Vagina (tissue), 2 donors: ENCODE measurements around the gene TRIM13. TPM values are rescaled to one million over a fixed set of nuclear protein-coding genes. Genes with fewer than 3 reads are reported as not detected.
"Not testable (repeated sequence)": the region's sequence is repeated elsewhere in the genome, so short reads cannot be mapped to it uniquely, and the experiment has no call there.

Experiments used
- DNase-seq, 2 donors: peaks; one replicate each; pipeline ENCODE4 v3.0.0-alpha.2; 2017; ENCODE audit errors: extremely low spot score in 2 of 2
- H3K27ac ChIP-seq: fragments of 200-600 bp; sonication (generic); one replicate; pipeline ENCODE4 v1.5.1; 2019
- H3K27me3 ChIP-seq: fragments of 200-600 bp; sonication (generic); one replicate; pipeline ENCODE4 v1.5.1; 2019
- H3K36me3 ChIP-seq, 2 donors: fragments of 200-600 bp; sonication (generic); one replicate each; pipeline ENCODE4 v1.5.1; 2017 to 2019
- H3K4me1 ChIP-seq: fragments of 200-600 bp; sonication (generic); one replicate; pipeline ENCODE4 v1.5.1; 2019
- H3K4me3 ChIP-seq, 2 donors: fragments of 200-600 bp; sonication (generic); 1 replicate in 1 of 2; 2 replicates in 1 of 2; pipeline ENCODE4 v1.5.1; 2016 to 2019
- H3K9me3 ChIP-seq: fragments of 200-600 bp; sonication (generic); one replicate; pipeline ENCODE4 v1.5.1; 2019
- POLR2A ChIP-seq, 2 donors: fragments of 450-650 bp; IDR thresholded peaks; one replicate each; pipeline ENCODE4 v1.6.1; 2017; ENCODE audit warnings: antibody characterized with exemption in 2 of 2, mild to moderate bottlenecking in 2 of 2, moderate library complexity in 2 of 2
- POLR2AphosphoS5 ChIP-seq, 2 donors: sonication (generic); formaldehyde crosslinking; IDR thresholded peaks; one replicate each; pipeline ENCODE4 v1.9.0; 2017; ENCODE audit warnings: antibody characterized with exemption in 2 of 2, mild to moderate bottlenecking in 2 of 2, low read depth in 1 of 2; ENCODE audit not compliant: insufficient read depth in 1 of 2
- intact Hi-C: fragments of 100-400 bp; cut with DNase I; formaldehyde crosslinking; loops from one replicate; pipeline ENCODE4 v1.15.1; 2023
- total RNA-seq: library from RNA; depleted of rRNA; stranded (reverse); fragments of >200 nt; gene quantifications from one replicate; pipeline ENCODE4 v1.2.3, GENCODE V29; 2016
- TF ChIP-seq, protein P1 (sequence below), 3 experiments: fragments of 450-650 bp in 2 of 3; fragments of 200-600 bp in 1 of 3; sonication (generic) in 1 of 3; IDR thresholded peaks; one replicate each; pipeline ENCODE4 v1.5.1; 2017 to 2019; ENCODE audit warnings: antibody characterized with exemption in 3 of 3, mild to moderate bottlenecking in 2 of 3, moderate library complexity in 2 of 3

The TRIM13 gene, protein sequence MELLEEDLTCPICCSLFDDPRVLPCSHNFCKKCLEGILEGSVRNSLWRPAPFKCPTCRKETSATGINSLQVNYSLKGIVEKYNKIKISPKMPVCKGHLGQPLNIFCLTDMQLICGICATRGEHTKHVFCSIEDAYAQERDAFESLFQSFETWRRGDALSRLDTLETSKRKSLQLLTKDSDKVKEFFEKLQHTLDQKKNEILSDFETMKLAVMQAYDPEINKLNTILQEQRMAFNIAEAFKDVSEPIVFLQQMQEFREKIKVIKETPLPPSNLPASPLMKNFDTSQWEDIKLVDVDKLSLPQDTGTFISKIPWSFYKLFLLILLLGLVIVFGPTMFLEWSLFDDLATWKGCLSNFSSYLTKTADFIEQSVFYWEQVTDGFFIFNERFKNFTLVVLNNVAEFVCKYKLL
- total RNA-seq: 12.3 TPM

GRCh38 chr13:49996951-49997895, at the start of gene TRIM13:
TRIM13 (plus strand) TSS chr13:49997042; CDS start chr13:50011941, 14,899 bp downstream.
- Histone ChIP-seq H3K9me3 (no peaks in the 10 kb centered on the region), H3K4me3 (peak within 1 kb of the TSS; percentile 65 to 88), H3K27ac (peak within 1 kb of the TSS; percentile 92), H3K4me1 (peaks cover 47% of the 10 kb centered on the region), H3K36me3 (peaks cover 0 to 6% of the 10 kb centered on the region in 2 donors), H3K27me3 (no peaks in the 10 kb centered on the region)
- TF ChIP-seq, protein P1, sequence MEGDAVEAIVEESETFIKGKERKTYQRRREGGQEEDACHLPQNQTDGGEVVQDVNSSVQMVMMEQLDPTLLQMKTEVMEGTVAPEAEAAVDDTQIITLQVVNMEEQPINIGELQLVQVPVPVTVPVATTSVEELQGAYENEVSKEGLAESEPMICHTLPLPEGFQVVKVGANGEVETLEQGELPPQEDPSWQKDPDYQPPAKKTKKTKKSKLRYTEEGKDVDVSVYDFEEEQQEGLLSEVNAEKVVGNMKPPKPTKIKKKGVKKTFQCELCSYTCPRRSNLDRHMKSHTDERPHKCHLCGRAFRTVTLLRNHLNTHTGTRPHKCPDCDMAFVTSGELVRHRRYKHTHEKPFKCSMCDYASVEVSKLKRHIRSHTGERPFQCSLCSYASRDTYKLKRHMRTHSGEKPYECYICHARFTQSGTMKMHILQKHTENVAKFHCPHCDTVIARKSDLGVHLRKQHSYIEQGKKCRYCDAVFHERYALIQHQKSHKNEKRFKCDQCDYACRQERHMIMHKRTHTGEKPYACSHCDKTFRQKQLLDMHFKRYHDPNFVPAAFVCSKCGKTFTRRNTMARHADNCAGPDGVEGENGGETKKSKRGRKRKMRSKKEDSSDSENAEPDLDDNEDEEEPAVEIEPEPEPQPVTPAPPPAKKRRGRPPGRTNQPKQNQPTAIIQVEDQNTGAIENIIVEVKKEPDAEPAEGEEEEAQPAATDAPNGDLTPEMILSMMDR (IDR thresholded peaks at IDR 0.05): peak in 2 of 3 experiments; percentile 51 to 69
- TF ChIP-seq POLR2A (IDR thresholded peaks at IDR 0.05) (peak in 1 of 2 donors; percentile 71), POLR2AphosphoS5 (IDR thresholded peaks at IDR 0.05; ENCODE audit: insufficient read depth in 1 of 2, low read depth in 1 of 2) (peak; percentile 68 to 87)
- peak in 1 of 2 donors; percentile 96 for DNase-seq
- intact Hi-C loops: loop anchor here (2.0 kb wide), 1 partner anchor 128 kb away; no protein-coding TSS in a partner anchor

DNA sequence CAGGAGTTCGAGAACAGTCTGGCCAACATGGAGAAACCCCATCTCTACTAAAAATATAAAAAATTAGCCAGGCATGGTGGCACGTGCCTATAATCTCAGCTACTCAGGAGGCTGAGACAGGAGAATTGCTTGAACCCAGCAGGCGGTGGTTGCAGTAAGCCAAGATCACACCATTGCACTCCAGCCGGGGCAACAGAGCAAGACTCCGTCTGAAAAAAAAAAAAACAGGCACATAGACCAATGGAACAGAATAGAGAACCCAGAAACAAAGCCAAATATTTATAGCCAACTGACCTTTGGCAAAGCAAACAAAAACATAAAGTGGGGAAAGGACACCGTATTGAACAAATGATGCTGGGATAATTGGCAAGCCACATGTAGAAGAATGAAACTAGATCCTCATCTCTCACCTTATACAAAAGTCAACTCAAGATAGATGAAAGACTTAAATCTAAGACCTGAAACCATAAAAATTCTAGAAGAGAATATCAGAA, 48.0 kb upstream of the TRIM13 start:
- H3K4me1 ChIP-seq, DNase-seq: not testable (repeated sequence)

DNA sequence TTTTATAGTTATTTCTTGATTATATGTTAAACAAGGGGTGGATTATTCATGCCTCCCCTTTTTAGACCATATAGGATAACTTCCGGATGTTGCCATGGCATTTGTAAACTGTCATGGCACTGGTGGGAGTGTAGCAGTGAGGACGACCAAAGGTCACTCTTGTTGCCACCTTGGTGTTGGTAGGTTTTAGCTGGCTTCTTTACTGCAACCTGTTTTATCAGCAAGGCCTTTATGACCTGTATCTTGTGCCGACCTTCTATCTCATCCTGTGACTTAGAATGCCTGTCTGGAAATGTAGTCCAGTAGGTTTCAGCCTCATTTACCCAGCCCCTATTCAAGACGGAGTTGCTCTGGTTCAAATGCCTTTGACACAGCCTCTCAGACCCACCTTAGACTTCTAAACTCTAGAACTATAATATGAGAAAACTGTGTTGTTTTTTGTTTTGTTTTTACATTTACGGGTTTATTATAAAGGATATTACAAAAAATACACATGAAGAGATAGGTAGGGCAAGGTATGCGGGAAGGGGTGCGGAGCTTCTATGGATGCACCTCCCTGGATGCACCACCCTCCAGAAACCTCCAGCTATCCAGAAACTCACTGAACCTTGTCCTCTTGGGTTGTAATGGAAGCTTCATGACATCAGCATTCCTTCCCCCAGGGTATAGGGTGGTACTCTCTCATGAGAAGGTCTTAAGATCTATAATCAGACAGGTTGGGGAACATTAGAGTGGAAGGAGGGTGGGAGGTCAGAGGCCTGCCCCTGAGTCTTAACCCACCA, 44.9 kb upstream of the TRIM13 start:
- TF ChIP-seq POLR2A (IDR thresholded peaks at IDR 0.05): no peak
- TF ChIP-seq, protein P1 (IDR thresholded peaks at IDR 0.05): no peak
- TF ChIP-seq POLR2AphosphoS5 (IDR thresholded peaks at IDR 0.05; ENCODE audit: insufficient read depth in 1 of 2, low read depth in 1 of 2): no peak
- Histone ChIP-seq H3K9me3 (no peaks in the 10 kb centered on the region), H3K27ac (no peak overlapping the region), H3K36me3 (no peaks in the 10 kb centered on the region), H3K27me3 (no peaks in the 10 kb centered on the region), H3K4me1 (no peaks in the 10 kb centered on the region), H3K4me3 (no peak overlapping the region)
- intact Hi-C loops: no loop called here
- DNase-seq: no peak

More for the DNA sequence above, 48.0 kb upstream of the TRIM13 start:
- H3K36me3 ChIP-seq, intact Hi-C loops, H3K9me3 ChIP-seq, H3K27ac ChIP-seq, H3K4me3 ChIP-seq, H3K27me3 ChIP-seq: not testable (repeated sequence)

DNA sequence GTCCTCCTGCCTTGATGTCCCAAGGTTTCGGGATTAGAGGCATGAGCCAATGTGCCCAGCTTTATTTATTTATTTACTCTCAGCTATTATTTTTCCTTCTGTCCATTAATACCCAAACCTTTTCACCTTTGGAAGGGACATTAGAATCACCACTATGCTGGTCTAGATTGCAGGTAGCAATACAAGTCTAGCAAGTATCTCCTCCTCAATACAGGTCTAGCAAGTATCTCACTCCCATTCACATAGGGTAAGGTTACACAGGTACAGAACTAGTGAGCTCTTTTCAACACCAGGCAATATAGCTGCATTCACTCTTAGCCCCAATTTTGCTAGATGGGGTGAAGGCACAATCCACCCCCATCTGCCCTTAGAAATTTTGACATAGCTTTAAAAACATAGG, 43.3 kb upstream of the TRIM13 start:
- TF ChIP-seq, protein P1 (IDR thresholded peaks at IDR 0.05): no peak
- TF ChIP-seq POLR2A (IDR thresholded peaks at IDR 0.05) (no peak), POLR2AphosphoS5 (IDR thresholded peaks at IDR 0.05; ENCODE audit: insufficient read depth in 1 of 2, low read depth in 1 of 2) (no peak)
- no peak for DNase-seq
- Histone ChIP-seq H3K4me1 (no peaks in the 10 kb centered on the region), H3K27ac (no peak overlapping the region), H3K9me3 (no peaks in the 10 kb centered on the region), H3K36me3 (no peaks in the 10 kb centered on the region), H3K4me3 (no peak overlapping the region), H3K27me3 (no peaks in the 10 kb centered on the region)
- intact Hi-C loops: no loop called here
